ELF-1 (cell line): ENCODE measurements around the gene ZNF329.
A peak's percentile ranks its signal among the peaks of the same experiment; 100 is the strongest.
"Not testable (repeated sequence)": the region's sequence is repeated elsewhere in the genome, so short reads cannot be mapped to it uniquely, and the experiment has no call there.

ENCODE experiments used
- DNase-seq: peaks from one replicate; pipeline ENCODE4 v3.0.0-alpha.2; 2016; ENCODE audit warnings: low read depth, low spot score

ZNF329 gene

GRCh38 chr19:58150328-58150921 lies at the start of gene ZNF329:
Gene ZNF329, minus strand, starts transcription at chr19:58150789. Its CDS starts 21,286 bp downstream, at chr19:58129503.
- peak; percentile 89 for DNase-seq

GRCh38 chr19:58196901-58197616 lies 46.5 kb upstream of the ZNF329 start:
- DNase-seq, result peak; percentile 27

DNA sequence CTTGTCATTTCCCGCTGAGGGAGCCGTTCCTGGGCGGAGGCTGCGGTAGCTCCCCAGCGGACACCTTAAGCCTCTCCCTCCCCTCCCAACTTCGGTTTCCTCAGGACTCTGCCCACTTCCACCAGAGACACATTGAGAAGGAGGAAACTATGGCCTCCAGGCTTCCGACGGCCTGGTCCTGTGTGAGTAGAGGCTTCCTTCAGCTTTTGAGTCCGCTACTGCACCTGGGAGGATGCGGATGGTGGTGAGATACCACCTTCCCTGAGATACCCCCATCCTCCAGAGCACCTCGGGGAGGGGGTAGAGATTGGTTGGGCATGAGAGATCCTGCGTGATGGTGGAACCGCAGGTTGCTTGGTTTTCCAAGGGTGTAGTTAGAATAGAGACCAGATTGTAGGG lies 33.2 kb upstream of the ZNF329 start:
- DNase-seq, result no peak

DNA sequence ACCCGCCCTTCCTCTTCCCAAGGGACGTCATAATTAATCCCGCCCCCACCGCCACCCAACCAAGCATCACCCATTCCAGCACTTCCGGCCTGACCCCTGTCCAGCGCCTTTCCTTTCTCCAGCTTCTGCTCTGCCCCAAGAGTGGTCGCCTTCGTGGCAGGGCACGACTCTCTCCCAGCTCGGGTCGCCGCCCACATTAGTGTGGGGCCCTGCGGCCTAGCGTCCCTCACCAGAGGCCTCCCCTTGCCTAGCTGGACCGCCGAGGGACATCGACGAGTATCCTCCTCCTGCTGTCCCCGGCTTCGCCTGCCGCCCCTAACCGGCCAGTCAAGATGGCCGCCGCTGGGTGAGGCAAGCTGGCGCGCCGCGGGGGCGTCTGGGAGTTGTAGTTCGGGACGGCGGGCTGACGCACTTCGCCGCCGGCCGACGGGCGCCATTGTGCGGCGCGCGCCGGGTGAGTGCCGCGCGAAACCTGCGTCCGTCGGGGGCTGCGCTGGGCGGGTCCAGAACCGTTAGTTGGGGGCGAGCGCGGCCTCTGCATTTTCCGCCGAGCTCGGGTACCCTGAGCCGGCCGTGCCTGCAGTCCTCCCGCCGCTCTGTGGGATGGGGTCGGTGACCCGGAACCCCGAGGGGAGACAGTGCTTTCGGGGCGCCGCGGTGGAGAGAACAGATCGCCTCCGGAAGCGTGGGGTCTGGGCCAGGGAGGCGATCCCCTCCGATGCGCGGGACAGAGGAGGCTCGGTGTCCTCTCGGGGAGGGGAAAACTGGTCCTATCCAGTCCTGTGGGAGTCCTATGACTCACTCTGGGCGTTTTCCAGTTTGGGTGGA lies 32.6 kb upstream of the ZNF329 start, which contains the start of gene ZNF274:
ZNF274 (plus strand) TSS at position 73 of the 828 bp plus-strand sequence. CDS start 905 bp downstream, outside the sequence.
- peak; percentile 96 for DNase-seq

GRCh38 chr19:58182577-58182988 lies 32.0 kb upstream of the ZNF329 start:
- peak; percentile 21 for DNase-seq

GRCh38 chr19:58181902-58182576 lies 31.4 kb upstream of the ZNF329 start:
- peak; percentile 79 for DNase-seq

GRCh38 chr19:58170860-58171259 lies 20.3 kb upstream of the ZNF329 start:
- no peak for DNase-seq

DNA sequence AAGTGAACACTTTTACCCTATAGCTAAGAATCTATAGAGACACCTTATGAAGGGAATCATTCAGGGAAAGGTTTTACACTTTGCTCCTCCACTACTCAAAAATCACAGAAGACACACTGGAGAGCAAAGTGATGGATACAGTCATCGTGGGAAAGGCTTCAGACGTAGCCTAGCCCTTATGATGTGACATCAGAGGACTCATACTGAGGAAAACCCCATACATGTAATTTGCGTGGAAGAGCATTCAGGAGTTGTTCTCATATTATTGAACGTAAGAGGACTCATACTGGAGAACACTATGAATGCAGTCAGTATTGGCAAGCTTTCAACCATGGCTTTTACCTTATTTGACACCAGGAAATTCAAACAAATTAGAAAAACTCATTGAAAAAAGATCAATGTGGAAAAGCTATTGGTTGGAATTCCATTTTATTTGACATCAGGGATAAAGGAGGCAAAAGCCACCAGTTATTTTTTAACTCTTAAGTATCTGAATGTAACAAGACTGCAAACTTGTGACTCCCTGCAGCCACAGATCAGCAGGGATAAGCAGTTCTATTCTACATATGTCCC lies 16.2 kb upstream of the ZNF329 start:
- no peak for DNase-seq

DNA sequence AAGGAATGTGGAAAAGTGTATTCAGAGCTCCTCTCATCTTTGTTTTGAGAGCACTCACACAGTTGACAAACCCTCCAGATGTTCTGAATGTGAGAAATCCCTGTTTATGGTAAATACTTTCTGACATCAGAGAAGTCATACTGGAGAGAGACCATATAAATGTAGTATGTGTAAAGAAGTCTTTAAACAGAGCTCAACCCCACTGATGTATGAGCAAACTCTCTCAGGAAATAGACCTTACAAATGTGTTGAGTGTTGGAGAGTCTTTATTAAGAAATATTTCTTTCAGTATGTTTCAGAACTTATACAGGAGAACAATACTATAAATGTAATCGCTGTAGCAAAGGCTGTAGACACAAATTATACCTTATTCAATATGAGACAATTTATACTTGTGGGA lies 15.7 kb upstream of the ZNF329 start:
- no peak for DNase-seq

DNA sequence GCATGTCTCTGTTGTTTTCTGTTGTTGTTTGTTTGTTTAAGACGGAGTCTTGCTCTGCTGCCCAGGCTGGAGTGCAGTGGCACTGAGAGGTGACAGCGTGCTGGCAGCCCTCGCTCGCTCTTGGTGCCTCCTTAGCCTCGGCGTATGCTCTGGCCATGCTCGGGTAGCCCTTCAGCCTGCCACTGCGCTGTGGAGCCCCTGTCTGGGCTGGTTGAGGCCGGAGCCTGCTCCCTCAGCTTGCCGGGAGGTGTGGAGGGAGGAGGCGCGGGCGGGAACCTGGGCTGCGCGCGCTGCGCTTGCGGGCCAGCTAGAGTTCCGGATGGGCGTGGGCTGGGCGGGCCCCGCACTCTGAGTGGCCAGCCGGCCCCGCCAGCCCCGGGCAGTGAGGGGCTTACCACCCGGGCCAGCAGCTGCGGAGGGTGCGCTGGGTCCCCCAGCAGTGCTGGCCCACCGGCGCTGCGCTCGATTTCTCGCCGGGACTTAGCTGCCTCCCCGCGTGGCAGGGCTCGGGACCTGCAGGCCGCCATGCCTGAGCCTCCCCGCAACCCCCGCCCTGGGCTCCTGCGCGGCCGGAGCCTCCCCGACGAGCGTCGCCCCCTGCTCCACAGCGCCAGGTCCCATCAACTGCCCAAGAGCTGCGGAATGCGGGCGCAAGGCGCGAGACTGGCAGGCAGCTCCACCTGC lies 6.6 kb upstream of the ZNF329 start:
- DNase-seq, result no peak

DNA sequence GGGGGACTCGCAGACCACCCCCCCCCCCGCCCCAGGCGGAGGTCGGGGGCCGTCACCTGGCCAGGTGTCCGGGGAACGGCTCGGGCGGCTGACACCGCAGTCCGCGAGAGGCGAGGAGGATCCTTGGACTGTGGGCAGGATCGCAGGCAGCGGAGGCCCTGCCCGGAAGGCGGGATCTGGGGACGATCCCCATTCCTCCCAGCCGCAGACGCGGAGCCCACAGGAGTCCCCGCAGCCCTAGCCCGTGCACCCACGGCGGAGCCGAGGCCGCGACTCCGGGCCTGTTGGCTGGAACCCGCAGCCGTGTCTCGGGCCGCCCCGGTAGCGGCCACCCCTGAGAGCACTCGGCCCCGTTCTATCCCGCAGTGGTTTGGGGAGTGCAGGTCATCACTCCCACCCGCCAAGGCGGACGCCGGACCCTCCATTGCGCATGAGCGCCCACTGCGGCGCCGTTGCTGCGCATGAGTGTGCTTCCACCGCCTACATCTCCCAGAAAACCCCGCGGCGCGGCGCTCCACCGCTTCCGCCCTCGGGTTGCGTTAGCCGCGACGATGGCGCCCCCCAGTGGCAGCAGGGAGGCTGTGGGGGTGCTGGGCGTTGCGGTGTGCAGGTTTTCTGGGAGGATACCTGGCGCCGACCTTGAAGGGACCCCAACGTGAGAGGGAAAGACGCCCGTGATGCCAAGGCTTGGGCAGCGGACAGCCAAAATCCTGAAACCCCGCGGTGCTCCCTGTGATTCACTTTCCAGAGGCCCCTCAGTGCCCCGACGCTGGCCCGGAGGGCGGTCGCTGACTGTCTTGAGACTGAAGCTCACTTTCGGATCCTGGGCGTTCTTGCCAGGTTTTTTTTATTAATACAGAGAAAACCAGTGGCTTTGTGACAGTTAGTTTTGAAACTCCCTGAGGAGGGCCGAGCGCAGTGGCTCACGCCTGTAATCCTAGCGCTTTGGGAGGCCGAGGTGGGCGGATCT lies 4.4 kb upstream of the ZNF329 start:
- DNase-seq, result peak; percentile 97

GRCh38 chr19:58154287-58154678 lies 3.7 kb upstream of the ZNF329 start:
- peak; percentile 82 for DNase-seq

DNA sequence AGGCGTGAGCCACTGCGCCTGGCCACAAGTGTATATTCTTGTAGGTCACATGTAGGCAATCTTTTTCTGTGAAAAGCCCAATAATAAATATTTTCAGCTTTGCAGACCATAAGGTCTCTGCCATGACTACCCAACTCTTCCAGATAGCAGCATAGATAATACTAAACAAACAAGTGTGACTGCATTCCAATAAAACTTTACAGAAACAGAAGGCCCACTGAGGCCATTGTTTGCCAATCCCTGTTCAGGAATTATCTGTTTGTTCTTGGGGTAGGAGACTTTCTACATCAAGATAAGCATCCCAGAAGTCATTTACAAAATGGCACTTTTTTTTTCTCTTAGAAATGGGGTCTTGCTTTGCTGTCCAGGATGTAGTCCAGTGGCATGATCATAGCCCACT lies 2.8 kb upstream of the ZNF329 start:
- DNase-seq, result peak; percentile 2

DNA sequence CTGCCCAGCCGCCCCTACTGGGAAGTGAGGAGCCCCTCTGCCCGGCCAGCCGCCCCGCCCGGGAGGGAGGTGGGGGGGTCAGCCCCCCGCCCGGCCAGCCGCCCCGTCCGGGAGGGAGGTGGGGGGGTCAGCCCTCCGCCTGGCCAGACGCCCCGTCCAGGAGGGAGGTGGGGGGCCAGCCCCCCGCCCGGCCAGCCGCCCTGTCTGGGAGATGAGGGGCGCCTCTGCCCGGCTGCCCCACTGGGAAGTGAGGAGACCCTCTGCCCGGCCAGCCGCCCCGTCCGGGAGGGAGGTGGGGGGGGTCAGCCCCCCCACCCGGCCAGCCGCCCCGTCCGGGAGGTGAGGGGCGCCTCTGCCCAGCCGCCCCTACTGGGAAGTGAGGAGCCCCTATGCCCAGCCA lies 3.1 kb downstream of the ZNF329 start:
- DNase-seq, result not testable (repeated sequence)

DNA sequence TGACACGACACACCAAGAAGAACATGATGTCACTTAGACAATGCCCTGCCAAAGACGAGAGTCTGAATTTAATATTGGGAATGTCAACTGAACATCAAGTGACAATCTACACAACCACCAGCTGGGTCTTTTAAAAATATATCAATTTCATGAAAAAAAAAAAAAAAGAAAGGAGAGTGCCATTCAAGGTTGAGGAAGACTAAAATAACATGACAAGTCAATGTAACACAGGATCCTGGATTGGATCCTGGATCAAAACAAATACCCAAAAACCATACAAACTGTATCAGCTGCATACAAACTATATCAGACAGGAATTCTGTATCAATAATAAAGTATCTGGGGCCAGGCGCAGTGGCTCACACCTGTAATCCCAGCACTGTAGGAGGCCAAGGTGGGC lies 4.7 kb downstream of the ZNF329 start:
- DNase-seq, result no peak

- no peak for DNase-seq
Observed at GRCh38 chr19:58134244-58134643, 16.3 kb downstream of the ZNF329 start.

DNA sequence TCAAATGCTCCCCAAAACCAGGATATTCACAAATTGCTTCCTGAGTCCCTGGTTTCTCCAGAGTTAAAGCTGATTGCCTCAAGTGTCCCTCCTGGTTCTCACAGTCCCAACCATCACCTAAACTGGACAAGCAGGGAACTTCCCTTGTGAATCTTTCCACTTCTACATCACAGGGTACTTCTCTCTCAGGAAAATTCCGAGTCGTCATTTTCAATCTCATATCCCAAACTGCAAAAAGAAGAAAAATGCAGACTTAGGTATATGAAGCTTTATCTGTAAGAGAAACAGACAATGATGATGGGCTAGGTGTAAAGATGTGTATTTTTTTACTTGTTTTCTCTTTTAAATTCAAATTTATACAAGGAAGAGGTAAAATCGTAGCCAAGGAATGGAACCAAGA lies 21.3 kb downstream of the ZNF329 start:
- DNase-seq, result no peak

GRCh38 chr19:58128041-58128685 lies 22.4 kb downstream of the ZNF329 start:
- no peak for DNase-seq

DNA sequence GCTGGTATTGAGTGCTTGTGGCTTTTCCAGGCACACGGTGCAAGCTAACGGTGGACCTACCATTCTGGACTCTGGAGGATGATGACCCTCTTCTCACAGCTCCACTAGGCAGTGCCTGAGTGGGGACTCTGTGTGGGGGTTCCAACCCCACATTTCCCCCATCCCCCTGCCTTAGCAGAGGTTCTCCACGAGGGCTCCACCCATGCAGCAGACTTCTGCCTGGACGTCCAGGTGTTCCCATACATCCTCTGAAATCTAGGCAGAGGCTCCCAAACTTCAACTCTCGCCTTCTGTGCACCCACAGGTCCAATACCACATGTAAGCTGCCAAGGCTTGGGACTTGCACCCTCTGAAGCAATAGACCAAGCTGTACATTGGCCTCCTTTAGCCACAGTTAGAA lies 27.2 kb downstream of the ZNF329 start:
- no peak for DNase-seq
